CD4-positive, alpha-beta T cell treated with Interleukin-6 at 100 ng/mL for 8 hours (primary cell): ENCODE measurements around the gene TOP3B.
"Not testable (repeated sequence)": the region's sequence is repeated elsewhere in the genome, so short reads cannot be mapped to it uniquely, and the experiment has no call there.

ENCODE experiments used
- DNase-seq: peaks from one replicate; pipeline ENCODE4 v3.0.0-alpha.2; 2020; ENCODE audit warnings: mixed read lengths, low spot score

Gene TOP3B

GRCh38 chr22:21922370-21923162, 60.0 kb downstream of the TOP3B start:
- no peak for DNase-seq

DNA sequence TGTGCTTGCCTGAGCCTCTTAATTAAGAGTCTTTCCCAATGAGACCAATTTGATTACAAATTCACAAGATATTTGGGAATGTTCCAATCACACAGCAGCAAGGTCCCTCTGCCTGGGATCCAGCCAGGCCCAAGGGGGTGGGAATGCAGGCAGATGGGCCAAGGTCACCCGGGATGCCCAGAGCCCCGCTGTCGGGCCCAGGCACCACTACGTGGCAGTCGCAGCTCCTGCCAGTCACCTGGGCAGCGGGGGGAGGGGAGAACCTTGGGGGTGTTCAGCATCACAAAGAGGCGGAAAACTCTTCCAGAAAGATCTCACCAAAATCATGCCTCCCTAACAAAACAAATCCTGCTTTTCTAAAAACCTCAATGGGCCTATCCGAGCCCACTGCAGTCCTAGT, 60.9 kb downstream of the TOP3B start:
- no peak for DNase-seq

- no peak for DNase-seq
Observed at GRCh38 chr22:21921184-21921721, 61.3 kb downstream of the TOP3B start.

- DNase-seq, result no peak
Observed at GRCh38 chr22:21920341-21921183, 62.0 kb downstream of the TOP3B start.

- no peak for DNase-seq
Observed at GRCh38 chr22:21919526-21920307, 62.9 kb downstream of the TOP3B start.

DNA sequence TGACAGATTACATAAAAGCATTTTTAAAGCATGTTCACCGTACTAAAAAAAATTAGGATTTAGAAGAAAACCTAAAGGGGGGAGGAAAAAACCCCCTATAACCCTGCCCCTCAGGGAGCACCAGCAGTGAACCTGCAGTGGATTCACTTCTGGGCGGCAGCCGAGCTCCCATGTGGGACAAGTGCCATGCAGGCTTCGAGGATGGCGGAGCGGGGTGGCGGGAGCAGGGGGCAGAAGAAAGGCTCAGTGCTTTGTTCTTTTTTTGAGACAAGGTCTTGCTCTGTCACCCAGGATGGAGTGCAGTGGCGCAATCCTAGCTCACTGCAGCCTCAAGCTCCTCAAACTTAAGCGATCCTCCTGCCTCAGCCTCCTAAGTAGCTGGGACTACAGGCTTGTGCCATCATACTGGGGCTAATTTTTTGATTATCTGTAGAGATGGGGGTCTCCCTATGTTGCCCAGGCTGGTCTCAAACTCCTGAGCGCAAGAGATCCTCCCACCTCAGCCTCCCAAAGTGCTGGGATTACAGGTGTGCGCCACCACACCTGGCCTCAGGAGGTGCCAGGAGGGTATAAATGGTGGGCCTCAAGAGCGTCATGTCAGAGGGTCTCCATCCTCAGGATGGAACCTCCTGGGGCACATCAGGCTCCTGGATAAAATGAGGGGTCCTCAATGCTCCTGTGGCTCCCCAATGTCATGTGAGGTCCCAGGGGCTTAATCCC, 64.0 kb downstream of the TOP3B start:
- DNase-seq, result no peak

DNA sequence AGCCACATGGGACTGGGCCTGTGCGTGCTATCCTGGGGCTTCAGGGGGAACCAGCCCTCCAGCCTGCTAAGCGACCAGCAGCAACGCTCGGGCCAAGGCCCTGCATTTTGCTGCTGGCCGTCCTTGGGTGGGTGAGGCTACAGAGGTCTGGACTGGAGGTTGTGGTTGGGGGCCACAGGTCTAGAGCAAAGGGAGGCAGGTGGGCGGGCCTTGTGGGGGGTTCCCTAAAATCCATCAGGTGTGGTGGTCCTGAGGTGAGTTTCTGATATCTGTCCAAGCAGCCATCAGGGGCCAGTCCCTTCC, 64.7 kb downstream of the TOP3B start:
- no peak for DNase-seq

DNA sequence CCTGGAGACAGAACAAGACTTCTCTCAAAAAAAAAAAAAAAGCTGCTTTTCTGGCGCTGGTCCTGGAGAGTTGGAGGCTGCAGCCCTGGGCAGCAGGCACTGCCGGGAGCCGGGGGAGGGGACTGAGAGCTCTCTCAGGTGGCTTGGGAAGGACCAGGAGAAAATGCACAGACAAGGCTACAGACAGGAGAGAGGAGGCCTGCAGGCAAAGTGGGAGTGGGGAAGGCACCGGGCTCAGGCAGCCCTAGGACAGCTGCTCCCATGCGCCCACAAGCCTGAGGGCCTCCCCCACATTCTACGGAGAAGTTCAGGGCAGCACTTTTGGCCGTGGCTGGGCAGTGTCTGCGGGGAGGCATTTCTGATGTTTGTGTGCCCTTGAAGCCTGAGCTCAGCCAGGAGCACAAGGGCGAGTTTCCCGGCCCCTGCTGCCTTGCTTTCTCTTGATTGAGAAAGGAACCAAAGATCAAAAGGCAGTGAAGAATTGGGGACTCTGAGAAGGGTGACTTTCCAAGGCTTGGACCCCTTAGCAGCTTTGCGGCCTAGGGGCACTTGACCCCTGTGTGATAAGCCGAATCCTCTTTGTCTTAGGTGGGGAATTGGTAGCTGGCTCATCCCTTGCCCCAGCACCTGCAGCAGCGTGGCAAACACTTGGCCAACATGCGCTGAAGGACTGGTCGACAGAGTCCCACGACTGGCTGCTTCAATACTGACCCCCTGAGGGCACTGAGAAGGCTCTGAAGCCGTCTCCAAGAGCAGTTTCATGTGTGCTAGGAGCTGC, 65.2 kb downstream of the TOP3B start:
- DNase-seq, result no peak

DNA sequence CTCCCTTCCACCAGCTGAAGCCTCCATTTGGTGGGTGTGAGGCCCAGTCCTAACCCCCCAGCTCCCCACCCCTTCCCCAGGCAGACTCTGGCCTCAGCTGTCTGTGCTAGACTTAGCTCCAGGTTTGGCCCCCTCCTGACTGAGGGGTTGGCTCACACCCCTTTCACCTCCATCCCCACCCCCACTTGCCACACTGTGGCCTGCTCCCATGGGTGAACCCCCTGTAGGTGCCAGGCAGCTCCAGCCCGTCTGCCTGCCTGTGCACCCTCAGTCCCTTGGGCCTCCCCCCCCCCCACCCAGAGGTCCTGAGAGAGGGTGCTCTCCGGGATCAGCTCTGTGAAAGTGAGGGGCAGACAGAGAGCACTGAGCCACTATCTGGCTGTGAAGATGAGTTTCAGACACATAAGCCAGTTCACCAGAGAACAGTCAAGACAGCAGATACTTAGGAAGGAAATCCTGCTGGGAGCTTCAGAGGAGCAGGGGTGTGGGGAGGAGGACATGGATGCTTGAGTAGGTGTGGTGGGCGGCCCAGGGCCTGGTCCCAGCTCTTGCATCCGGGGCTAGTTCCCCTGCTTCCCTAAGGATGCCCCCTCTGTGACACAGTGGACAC, 66.2 kb downstream of the TOP3B start:
- no peak for DNase-seq

- no peak for DNase-seq
Observed at GRCh38 chr22:21915624-21916308, 66.8 kb downstream of the TOP3B start.

- not testable (repeated sequence) for DNase-seq
Observed at GRCh38 chr22:21914033-21914642, 68.4 kb downstream of the TOP3B start.

GRCh38 chr22:21910367-21910766, 72.2 kb downstream of the TOP3B start:
- DNase-seq, result not testable (repeated sequence)

- DNase-seq, result no peak
Observed at GRCh38 chr22:21909871-21910270, 72.7 kb downstream of the TOP3B start.

DNA sequence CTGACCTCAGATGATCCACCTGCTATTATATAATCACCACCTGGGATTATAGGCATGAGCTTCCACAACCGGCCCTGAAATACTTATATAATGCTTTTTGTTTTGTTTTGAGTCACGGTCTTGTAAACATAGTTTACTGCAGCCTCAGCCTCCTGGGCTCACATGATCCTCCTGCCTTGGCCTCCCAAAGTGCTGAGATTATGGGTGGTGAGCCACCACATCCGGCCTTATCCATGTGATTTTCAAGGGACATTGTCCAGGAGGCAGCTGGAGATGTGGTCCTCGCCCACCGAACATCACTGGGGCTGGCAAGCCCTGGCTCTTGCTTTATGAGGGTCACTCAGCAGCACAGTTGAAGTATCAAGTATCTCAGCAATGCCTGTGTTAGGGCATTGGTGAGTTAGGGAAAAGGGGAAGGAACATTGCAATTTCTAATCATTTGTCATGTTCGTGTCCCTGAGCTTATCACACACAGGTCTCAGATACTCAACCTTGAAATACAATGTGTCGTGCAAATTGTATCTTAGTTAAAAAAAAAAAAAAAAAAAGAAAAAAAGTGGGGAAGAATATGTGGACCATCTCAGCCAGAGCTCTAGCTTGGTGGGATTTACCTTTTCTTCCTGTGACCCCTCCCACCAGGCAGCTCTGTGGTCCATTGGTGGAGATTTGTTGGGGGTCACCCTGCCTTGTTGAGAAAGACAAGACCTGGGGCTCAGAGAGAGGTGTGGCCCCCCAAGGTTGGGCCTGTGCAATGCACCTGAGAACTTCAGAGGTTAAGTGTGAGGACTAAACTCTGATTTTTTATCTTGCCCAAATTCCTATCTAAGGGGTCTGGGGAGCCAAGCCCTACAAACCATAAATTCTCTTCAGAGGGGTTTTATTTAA, 74.7 kb downstream of the TOP3B start:
- DNase-seq, result no peak
